Hematopoietic multipotent progenitor cell treated with erythropoietin and hydrocortisone succinate and interleukin-3 and kit ligand, for 17 days (in vitro differentiated cells): ENCODE results near the gene HK3.
A peak's percentile ranks its signal among the peaks of the same experiment; 100 is the strongest.

ENCODE experiments used
- DNase-seq: peaks from one replicate; pipeline ENCODE4 v3.0.0-alpha.2; 2015; ENCODE audit warnings: low spot score

Gene HK3

GRCh38 chr5:176849611-176850227, 49.4 kb downstream of the HK3 start:
- DNase-seq, result no peak

GRCh38 chr5:176848651-176849050, 50.5 kb downstream of the HK3 start:
- DNase-seq, result no peak

- DNase-seq, result no peak
These were observed 51.3 kb downstream of the HK3 start for GRCh38 chr5:176847726-176848290.

GRCh38 chr5:176847148-176847547, 52.0 kb downstream of the HK3 start:
- DNase-seq, result no peak

GRCh38 chr5:176846335-176847140, 52.6 kb downstream of the HK3 start:
- no peak for DNase-seq

GRCh38 chr5:176845392-176845713, 53.8 kb downstream of the HK3 start:
- DNase-seq, result no peak

- no peak for DNase-seq
These were observed 54.3 kb downstream of the HK3 start for GRCh38 chr5:176844706-176845391.

GRCh38 chr5:176844281-176844680, 54.9 kb downstream of the HK3 start:
- no peak for DNase-seq

- DNase-seq, result no peak
These were observed 55.5 kb downstream of the HK3 start for GRCh38 chr5:176843673-176844072.

GRCh38 chr5:176837707-176838115, 61.4 kb downstream of the HK3 start:
- peak; percentile 36 for DNase-seq

GRCh38 chr5:176836811-176837706, 62.1 kb downstream of the HK3 start:
- no peak for DNase-seq

- no peak for DNase-seq
These were observed 63.2 kb downstream of the HK3 start for GRCh38 chr5:176835918-176836317.

GRCh38 chr5:176833286-176833685, 65.9 kb downstream of the HK3 start:
- DNase-seq, result no peak

- no peak for DNase-seq
These were observed 67.0 kb downstream of the HK3 start for GRCh38 chr5:176832162-176832561.

GRCh38 chr5:176831425-176831824, 67.7 kb downstream of the HK3 start:
- DNase-seq, result no peak

- no peak for DNase-seq
These were observed 68.1 kb downstream of the HK3 start for GRCh38 chr5:176830995-176831423.
